Measurements from ENCODE around the gene HECA. TPM values are rescaled to one million over a fixed set of nuclear protein-coding genes. Genes with fewer than 3 reads are reported as not detected.

The HECA gene
- total and polyA plus RNA-seq, 2 of the 8 experiments (the other 6 are each of a cell fraction or from before 2014, with no cell fraction given) = 2.4 to 9.2 TPM

DNA sequence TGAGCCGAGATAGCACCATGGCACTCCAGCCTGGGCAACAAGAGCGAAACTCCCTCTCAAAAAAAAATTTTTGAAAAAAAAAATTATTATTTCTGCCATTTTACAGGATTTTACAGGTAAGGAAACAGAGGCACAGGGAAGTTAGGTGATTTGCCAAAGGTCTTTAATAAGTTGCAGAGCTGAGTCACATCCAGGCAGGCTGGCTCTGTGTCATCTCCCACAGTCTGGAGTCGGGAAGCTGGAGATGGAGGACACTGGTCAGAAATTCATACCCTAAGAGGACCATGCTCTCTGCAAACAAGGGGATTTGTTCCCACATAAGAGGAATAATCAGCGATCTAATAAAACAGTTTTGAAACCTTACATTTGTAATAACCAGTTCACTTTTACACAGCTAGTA lies 24.1 kb downstream of the HECA start:
- no peak overlapping the region for H2BK12ac ChIP-seq (ENCODE audit: low read depth, low read length)
- no peak overlapping the region for H3K23ac ChIP-seq (ENCODE audit: insufficient read length)
- no peaks in the 10 kb centered on the region for H3K9me3 ChIP-seq (ENCODE audit: insufficient read depth in 2 of 2, low read depth in 1 of 2, low read length in 1 of 2)
- no peaks in the 10 kb centered on the region for H3K4me1 ChIP-seq (replicated peaks in 1 of 4; ENCODE audit: control insufficient read depth in 3 of 4, insufficient read depth in 4 of 4, low read length in 3 of 4)
- H4K91ac ChIP-seq (replicated peaks; ENCODE audit: insufficient read length, low read length) = no peak overlapping the region
- H3K14ac ChIP-seq (ENCODE audit: insufficient read length) = no peak overlapping the region
- no peak overlapping the region for H3K56ac ChIP-seq (replicated peaks; ENCODE audit: insufficient read length, low read depth, low read length)
- FAIRE-seq = no peak
- POLR2A ChIA-PET (ENCODE audit: partially characterized antibody) = no interaction called here
- no peak overlapping the region for H2BK15ac ChIP-seq (ENCODE audit: low read length)
- H3K9ac ChIP-seq (replicated peaks in 1 of 4; ENCODE audit: extremely low read depth in 1 of 4, low read depth in 3 of 4, low read length in 3 of 4) = no peak overlapping the region
- H3K36me3 ChIP-seq (ENCODE audit: control insufficient read depth in 2 of 4, insufficient read depth in 4 of 4, low read length in 3 of 4) = no peaks in the 10 kb centered on the region
- H2AFZ ChIP-seq (ENCODE audit: low read length) = no peak overlapping the region
- peaks cover 0 to 2% of the 10 kb centered on the region in 2 experiments for H4K20me1 ChIP-seq (replicated peaks in 1 of 2; ENCODE audit: control insufficient read depth in 1 of 2, insufficient read depth in 2 of 2, low read length in 2 of 2)
- H4K5ac ChIP-seq (ENCODE audit: insufficient read length, low read depth, low read length) = no peak overlapping the region
- no peak overlapping the region for H2BK20ac ChIP-seq (ENCODE audit: low read length)
- H3K23me2 ChIP-seq (ENCODE audit: low read depth, low read length) = no peaks in the 10 kb centered on the region; the same call in 1 of the 2 replicates
- no peak overlapping the region for H3K18ac ChIP-seq (ENCODE audit: extremely low read depth, low read length)
- H3K79me2 ChIP-seq (ENCODE audit: control insufficient read depth in 1 of 2, insufficient read depth in 2 of 2, low read length in 2 of 2) = no peaks in the 10 kb centered on the region; a peak in 2 of 4 replicates
- no peak overlapping the region for H3K4me2 ChIP-seq (ENCODE audit: insufficient read depth in 1 of 2, low read depth in 2 of 2, low read length in 2 of 2)
- no peak overlapping the region for H2BK5ac ChIP-seq (ENCODE audit: low read depth, low read length)
- H3K4ac ChIP-seq (replicated peaks; ENCODE audit: insufficient read length, low read depth, low read length) = no peak overlapping the region
- no peak overlapping the region for H4K8ac ChIP-seq (ENCODE audit: extremely low read depth, insufficient read depth, low read length)
- no peaks in the 10 kb centered on the region for H3K79me1 ChIP-seq (ENCODE audit: low read depth, low read length)
- WGBS, 2 experiments (ENCODE audit: extremely low coverage in 1 of 2, insufficient coverage in 1 of 2, insufficient read length in 1 of 2, insufficient replicate concordance in 2 of 2, low coverage in 1 of 2, low lambda C conversion rate in 2 of 2, missing lambda C conversion rate in 1 of 2) = 98% methylated on average over 4 of the region's 4 CpGs; no CpG with 5 or more reads in 1 of the 2 experiments
- H2AK5ac ChIP-seq (ENCODE audit: low read depth, low read length) = no peak overlapping the region
- CTCF ChIA-PET (ENCODE audit: partially characterized antibody) = interaction anchor here (0.6 kb wide), 1 partner anchor 129 kb away, joined by 4 read pairs; no protein-coding TSS in a partner anchor
- DNase-seq (ENCODE audit: low read depth in 1 of 2, low spot score in 2 of 2) = no peak
- no peak for TF ChIP-seq GABPA (IDR thresholded peaks at IDR 0.05; ENCODE audit: borderline replicate concordance, insufficient read depth, low read length)
- no peak for TF ChIP-seq POLR2A (IDR thresholded peaks at IDR 0.05; ENCODE audit: control extremely low read depth in 1 of 2, low read depth in 2 of 2, low read length in 2 of 2)
- TF ChIP-seq CHD2 (IDR thresholded peaks at IDR 0.05; ENCODE audit: low read length) = no peak
- no peak for TF ChIP-seq SP1 (IDR thresholded peaks at IDR 0.05; ENCODE audit: low read depth, low read length)
- TF ChIP-seq, protein P1, sequence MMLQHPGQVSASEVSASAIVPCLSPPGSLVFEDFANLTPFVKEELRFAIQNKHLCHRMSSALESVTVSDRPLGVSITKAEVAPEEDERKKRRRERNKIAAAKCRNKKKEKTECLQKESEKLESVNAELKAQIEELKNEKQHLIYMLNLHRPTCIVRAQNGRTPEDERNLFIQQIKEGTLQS (IDR thresholded peaks at IDR 0.05; ENCODE audit: insufficient read depth, low read depth, low read length) = no peak
- TF ChIP-seq HDAC6 (IDR thresholded peaks at IDR 0.05; ENCODE audit: low read depth, low read length) = no peak
- TF ChIP-seq TCF12 (IDR thresholded peaks at IDR 0.05; ENCODE audit: low read depth, low read length) = no peak
- TF ChIP-seq NANOG (IDR thresholded peaks at IDR 0.05; ENCODE audit: insufficient read depth, low read depth, low read length, poor library complexity, severe bottlenecking) = no peak
- TF ChIP-seq, protein P2, sequence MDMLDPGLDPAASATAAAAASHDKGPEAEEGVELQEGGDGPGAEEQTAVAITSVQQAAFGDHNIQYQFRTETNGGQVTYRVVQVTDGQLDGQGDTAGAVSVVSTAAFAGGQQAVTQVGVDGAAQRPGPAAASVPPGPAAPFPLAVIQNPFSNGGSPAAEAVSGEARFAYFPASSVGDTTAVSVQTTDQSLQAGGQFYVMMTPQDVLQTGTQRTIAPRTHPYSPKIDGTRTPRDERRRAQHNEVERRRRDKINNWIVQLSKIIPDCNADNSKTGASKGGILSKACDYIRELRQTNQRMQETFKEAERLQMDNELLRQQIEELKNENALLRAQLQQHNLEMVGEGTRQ (IDR thresholded peaks at IDR 0.05; ENCODE audit: low read length) = no peak
- no peak for TF ChIP-seq SRF (IDR thresholded peaks at IDR 0.05; ENCODE audit: low read depth, low read length)
- H2BK120ac ChIP-seq (replicated peaks; ENCODE audit: low read depth, low read length) = no peak overlapping the region
- no peaks in the 10 kb centered on the region for H3K27me3 ChIP-seq (replicated peaks in 1 of 4; ENCODE audit: control insufficient read depth in 3 of 4, extremely low read depth in 1 of 4, insufficient read depth in 3 of 4, low read length in 3 of 4)
- H3K27ac ChIP-seq (ENCODE audit: low read depth, low read length) = no peak overlapping the region
- no peak overlapping the region for H3K4me3 ChIP-seq (ENCODE audit: extremely low read depth in 1 of 4, insufficient read depth in 2 of 4, low read depth in 3 of 4, low read length in 4 of 4)
